Lower leg skin (tissue), 3 donors: ENCODE measurements around the gene IFNG.

Source experiments
- CTCF ChIP-seq, 3 donors: fragments of 450-650 bp; IDR thresholded peaks; one replicate each; pipeline ENCODE4 v1.5.1; 2016; ENCODE audit warnings: antibody characterized with exemption in 3 of 3, mild to moderate bottlenecking in 3 of 3, moderate library complexity in 2 of 3
- POLR2A ChIP-seq, 2 donors: fragments of 450-650 bp; IDR thresholded peaks; one replicate each; pipeline ENCODE4 v1.6.1; 2016 to 2017; ENCODE audit warnings: antibody characterized with exemption in 2 of 2, mild to moderate bottlenecking in 1 of 2, moderate library complexity in 1 of 2

GRCh38 chr12:68190301-68190700 is 30.8 kb upstream of the IFNG start:
- TF ChIP-seq POLR2A (IDR thresholded peaks at IDR 0.05) = no peak
- TF ChIP-seq CTCF (IDR thresholded peaks at IDR 0.05) = no peak
